Measurements from ENCODE around the gene EFCAB8. TPM values are rescaled to one million over a fixed set of nuclear protein-coding genes. Genes with fewer than 3 reads are reported as not detected.

The EFCAB8 gene
- total and polyA plus RNA-seq, 7 donors, result 0.03 to 0.08 (median 0.04) TPM; not detected in 4

DNA sequence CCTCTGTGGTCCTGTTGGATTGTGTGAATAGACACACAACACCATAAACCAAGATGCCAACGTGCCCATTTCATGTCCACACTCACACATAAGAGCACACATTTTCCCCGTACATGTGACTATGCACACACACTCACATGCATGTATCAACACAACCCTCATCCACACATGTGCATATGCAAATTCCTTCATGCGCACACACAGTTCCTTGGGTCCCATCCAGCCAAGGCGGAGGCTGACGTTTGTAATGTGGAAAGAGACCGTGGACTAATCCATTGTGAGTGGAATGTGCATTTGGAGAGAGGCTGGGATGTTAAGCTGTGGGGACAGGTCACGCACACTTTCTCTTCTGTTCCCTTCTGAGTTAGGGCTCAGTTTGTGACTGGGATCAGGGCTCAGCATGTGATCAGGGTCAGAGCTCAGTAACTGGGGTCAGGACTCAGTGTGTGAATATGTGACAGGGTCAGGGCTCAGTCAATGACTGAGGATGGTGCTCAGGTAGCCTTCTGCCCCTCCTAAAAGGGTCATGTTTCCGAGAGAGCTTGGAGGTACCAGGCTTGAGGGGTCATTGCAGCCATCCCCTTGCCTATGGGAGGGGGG lies 148.2 kb downstream of the EFCAB8 start:
- Histone ChIP-seq H3K27me3 (ENCODE audit: insufficient read depth in 3 of 3, low read length in 2 of 3) (peaks cover 0 to 14% (median 0%) of the 10 kb centered on the region in 3 donors), H3K36me3 (ENCODE audit: insufficient read depth in 1 of 2, low read depth in 1 of 2) (no peaks in the 10 kb centered on the region), H3K4me3 (no peak overlapping the region), H3K27ac (no peak overlapping the region), H3K4me1 (no peaks in the 10 kb centered on the region), H3K9me3 (no peaks in the 10 kb centered on the region)
- ATAC-seq, result no peak
- intact Hi-C loops (cut with DNase I), result no loop called here
- WGBS, 3 donors, result 47 to 57% (median 54%) methylated on average over 8 of the region's 8 CpGs
- DNase-seq, result peak in 1 of 2 donors; percentile 12
- TF ChIP-seq, protein P1, sequence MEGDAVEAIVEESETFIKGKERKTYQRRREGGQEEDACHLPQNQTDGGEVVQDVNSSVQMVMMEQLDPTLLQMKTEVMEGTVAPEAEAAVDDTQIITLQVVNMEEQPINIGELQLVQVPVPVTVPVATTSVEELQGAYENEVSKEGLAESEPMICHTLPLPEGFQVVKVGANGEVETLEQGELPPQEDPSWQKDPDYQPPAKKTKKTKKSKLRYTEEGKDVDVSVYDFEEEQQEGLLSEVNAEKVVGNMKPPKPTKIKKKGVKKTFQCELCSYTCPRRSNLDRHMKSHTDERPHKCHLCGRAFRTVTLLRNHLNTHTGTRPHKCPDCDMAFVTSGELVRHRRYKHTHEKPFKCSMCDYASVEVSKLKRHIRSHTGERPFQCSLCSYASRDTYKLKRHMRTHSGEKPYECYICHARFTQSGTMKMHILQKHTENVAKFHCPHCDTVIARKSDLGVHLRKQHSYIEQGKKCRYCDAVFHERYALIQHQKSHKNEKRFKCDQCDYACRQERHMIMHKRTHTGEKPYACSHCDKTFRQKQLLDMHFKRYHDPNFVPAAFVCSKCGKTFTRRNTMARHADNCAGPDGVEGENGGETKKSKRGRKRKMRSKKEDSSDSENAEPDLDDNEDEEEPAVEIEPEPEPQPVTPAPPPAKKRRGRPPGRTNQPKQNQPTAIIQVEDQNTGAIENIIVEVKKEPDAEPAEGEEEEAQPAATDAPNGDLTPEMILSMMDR (IDR thresholded peaks at IDR 0.05), result no peak

DNA sequence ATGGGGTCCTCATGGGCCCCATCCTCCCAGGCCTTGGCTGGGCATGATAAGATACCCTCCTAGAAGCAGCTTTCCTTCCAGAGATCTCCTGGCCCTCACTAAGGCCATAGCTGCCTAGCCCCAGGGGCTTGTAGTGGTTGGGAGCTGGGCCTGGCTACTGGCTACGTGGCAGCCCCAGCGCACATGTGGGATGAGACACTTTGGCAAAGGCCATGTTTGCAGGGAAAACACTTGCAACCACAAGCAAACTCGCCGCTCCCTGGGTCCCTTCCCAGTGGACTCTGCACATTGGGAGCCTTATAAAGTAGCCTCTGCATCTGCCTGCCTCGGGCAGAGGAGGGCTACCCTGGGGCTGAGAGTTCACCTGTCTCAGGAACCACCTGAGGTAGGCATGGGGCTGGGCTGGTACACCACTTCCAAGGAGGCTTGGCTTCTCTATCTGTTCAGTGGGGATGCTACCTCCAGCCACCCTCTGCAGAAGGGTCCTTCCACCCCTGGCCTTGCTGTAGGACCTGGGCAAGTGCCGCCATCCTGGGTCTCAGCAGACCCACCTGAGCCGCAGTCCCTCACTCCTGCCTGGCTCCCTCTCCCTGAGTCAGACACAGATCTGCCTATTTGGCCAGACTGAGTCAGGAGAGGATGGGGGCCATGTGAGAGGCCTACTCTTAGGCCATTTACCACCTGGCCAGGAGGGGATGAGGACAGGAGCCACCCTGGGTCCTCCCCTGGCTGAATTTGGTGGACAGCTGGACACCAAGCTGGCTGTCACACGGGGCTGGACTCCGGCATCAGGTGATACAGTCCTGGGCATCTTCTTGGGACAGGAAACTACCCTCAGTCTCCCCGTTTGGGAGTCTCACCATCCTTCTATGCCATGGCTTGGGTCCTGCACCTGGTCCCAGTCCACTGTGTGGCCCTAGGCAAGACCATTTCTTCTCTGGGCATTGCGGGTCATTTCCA lies 148.9 kb downstream of the EFCAB8 start, which contains the start of gene BPIFB2:
BPIFB2 (plus strand) TSS at position 329 of the 960 bp plus-strand sequence. CDS start 871 bp downstream, outside the sequence.
- H3K9me3 ChIP-seq, result no peaks in the 10 kb centered on the region
- H3K4me1 ChIP-seq, result no peaks in the 10 kb centered on the region
- no peaks in the 10 kb centered on the region for H3K36me3 ChIP-seq (ENCODE audit: insufficient read depth in 1 of 2, low read depth in 1 of 2)
- peaks cover 0 to 22% (median 0%) of the 10 kb centered on the region in 3 donors for H3K27me3 ChIP-seq (ENCODE audit: insufficient read depth in 3 of 3, low read length in 2 of 3)
- TF ChIP-seq, protein P1 (IDR thresholded peaks at IDR 0.05), result no peak
- no peak for ATAC-seq
- 79 to 80% (median 80%) methylated on average over 11 of the region's 11 CpGs for WGBS, 3 donors
- no peak within 1 kb of the TSS for H3K27ac ChIP-seq
- DNase-seq, result peak in 1 of 2 donors; percentile 29
- intact Hi-C loops (cut with DNase I), result no loop called here
- H3K4me3 ChIP-seq, result no peak within 1 kb of the TSS

DNA sequence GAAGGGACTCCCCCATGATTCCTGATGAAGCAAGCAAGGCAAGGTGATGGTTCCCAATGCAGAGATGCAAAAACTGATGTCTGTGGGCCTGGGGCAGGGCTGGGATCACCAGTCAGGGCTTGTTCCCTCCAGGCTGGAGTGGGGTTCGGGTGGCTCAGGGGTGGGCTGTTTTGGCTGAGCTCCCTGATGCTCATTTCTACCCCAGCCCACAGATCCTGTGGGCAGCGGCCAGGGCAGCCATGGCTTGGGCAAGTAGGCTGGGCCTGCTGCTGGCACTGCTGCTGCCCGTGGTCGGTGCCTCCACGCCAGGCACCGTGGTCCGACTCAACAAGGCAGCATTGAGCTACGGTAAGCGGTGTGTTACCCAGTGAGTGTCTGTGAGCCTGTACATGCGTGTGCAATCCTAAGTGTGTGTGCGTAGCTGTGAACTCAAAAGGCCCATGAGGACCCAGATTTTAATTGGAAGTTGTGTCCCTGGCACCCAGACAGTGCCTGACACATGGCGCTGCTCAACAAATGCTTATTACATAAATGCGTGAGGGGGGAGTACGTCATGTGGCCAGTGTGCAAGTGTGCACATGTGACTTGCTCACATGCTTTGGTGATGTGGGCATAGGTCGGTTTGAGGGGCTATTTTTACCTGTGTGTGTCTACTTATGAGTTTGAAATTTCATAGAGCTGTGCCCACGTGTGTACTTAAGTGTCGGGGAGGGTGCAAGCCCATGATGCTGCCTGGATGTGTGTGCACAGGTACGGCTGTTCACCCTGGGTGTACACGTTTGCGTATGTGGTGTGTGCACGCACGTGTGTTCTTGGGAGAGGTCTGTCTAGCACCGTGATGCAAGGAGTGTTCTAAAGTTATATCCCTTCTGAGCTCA lies 149.9 kb downstream of the EFCAB8 start:
- no peak overlapping the region for H3K4me3 ChIP-seq
- 78 to 85% (median 82%) methylated on average over 23 of the region's 23 CpGs for WGBS, 3 donors
- intact Hi-C loops (cut with DNase I), result no loop called here
- no peaks in the 10 kb centered on the region for H3K9me3 ChIP-seq
- H3K4me1 ChIP-seq, result no peaks in the 10 kb centered on the region
- no peak overlapping the region for H3K27ac ChIP-seq
- H3K36me3 ChIP-seq (ENCODE audit: insufficient read depth in 1 of 2, low read depth in 1 of 2), result no peaks in the 10 kb centered on the region
- peak in 1 of 2 donors; percentile 39 for DNase-seq
- TF ChIP-seq, protein P1 (IDR thresholded peaks at IDR 0.05), result no peak
- H3K27me3 ChIP-seq (ENCODE audit: insufficient read depth in 3 of 3, low read length in 2 of 3), result peaks cover 0 to 23% (median 0%) of the 10 kb centered on the region in 3 donors
- ATAC-seq, result no peak

DNA sequence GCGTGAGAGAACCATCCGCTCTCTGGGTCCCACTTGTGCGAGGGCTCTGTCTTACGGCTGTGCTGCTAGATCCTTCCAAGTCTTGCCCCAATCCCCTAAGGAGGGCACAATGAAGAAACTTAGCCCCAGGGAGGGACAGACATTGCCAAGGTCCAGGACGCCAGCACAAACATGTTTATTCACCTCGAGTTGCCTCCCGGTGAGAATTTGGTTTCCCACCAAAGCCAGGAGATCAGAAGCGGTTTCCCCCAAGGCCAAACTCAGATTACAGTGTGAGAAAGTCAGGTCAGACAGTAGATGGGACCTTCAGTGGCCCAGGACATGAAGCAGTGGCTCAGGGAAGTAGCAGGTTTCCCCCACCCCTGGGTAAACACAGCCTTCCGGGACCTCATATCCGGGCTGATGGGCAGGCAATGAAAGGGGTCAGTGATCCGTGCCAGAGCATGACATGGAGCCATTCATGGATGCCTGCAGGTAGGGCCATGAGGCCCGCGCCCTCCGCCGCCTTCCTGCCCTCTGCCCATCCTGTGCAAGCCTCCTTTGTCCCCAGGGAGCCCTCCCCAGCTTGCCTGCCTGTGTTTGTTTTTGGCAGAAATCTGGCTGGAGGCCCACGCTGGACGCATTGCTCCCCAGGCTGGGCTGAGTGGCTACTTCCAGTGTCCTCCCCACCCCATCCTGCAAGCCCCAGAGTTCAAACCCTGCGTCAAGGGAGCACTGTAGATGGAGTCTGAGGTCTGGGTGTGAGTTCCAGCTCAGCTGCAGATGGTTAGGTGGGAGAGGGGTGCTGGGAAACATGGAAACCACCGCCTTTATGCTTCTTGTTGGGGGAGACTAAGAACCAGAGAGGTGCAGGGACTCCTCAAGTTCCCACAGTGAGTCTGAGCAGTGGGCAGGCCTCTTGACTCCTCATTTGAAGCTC lies 150.8 kb downstream of the EFCAB8 start:
- no peaks in the 10 kb centered on the region for H3K4me1 ChIP-seq
- no peaks in the 10 kb centered on the region for H3K9me3 ChIP-seq
- DNase-seq (peak in 1 of 2 donors; percentile 18), ATAC-seq (no peak)
- 49 to 57% (median 50%) methylated on average over 19 of the region's 19 CpGs for WGBS, 3 donors
- intact Hi-C loops (cut with DNase I), result no loop called here
- H3K27me3 ChIP-seq (ENCODE audit: insufficient read depth in 3 of 3, low read length in 2 of 3), result peaks cover 0 to 24% (median 0%) of the 10 kb centered on the region in 3 donors
- no peak overlapping the region for H3K4me3 ChIP-seq
- TF ChIP-seq, protein P1 (IDR thresholded peaks at IDR 0.05), result no peak
- no peaks in the 10 kb centered on the region for H3K36me3 ChIP-seq (ENCODE audit: insufficient read depth in 1 of 2, low read depth in 1 of 2)
- H3K27ac ChIP-seq, result no peak overlapping the region
